ENCODE data around the gene UCMA.

Gene UCMA

GRCh38 chr10:13184730-13185514 lies 49.3 kb downstream of the UCMA start:
- no peak for DNase-seq (ENCODE audit: low read depth)

- no peak for DNase-seq (ENCODE audit: low read depth)
Observed at GRCh38 chr10:13184276-13184675, 49.9 kb downstream of the UCMA start.

- no peak for DNase-seq (ENCODE audit: low read depth)
Observed at GRCh38 chr10:13183625-13184024, 50.5 kb downstream of the UCMA start.

GRCh38 chr10:13182424-13182823 lies 51.8 kb downstream of the UCMA start:
- no peak for DNase-seq (ENCODE audit: low read depth)

GRCh38 chr10:13180788-13181187 lies 53.4 kb downstream of the UCMA start:
- DNase-seq (ENCODE audit: low read depth) = no peak

GRCh38 chr10:13173616-13174015 lies 60.6 kb downstream of the UCMA start:
- no peak for DNase-seq (ENCODE audit: low read depth)
